GM23338 (cell line): ENCODE measurements around the gene MRAS. TPM values are rescaled to one million over a fixed set of nuclear protein-coding genes. Genes with fewer than 3 reads are reported as not detected.

ENCODE experiments used
- ATAC-seq: fragments of 200-7000 bp; cut with Tn5 transposase; 3 replicates; pipeline ENCODE4 v1.9.1; 2020
- DNase-seq: peaks from one replicate; pipeline ENCODE4 v3.0.0-alpha.2; 2015; ENCODE audit warnings: low spot score
- H2AFZ ChIP-seq: fragments of 200-600 bp; sonication (generic); 2 replicates; pipeline ENCODE4 v1.8.0; 2016; ENCODE audit warnings: antibody characterized with exemption, mild to moderate bottlenecking, moderate library complexity
- H3F3A ChIP-seq: fragments of 200-600 bp; sonication (generic); replicated peaks from 2 replicates; pipeline ENCODE4 v1.8.0; 2017; ENCODE audit warnings: antibody characterized with exemption, mixed run types, low read depth
- H3K27ac ChIP-seq: fragments of 200-600 bp; sonication (generic); 2 replicates; pipeline ENCODE4 v1.6.1; 2016; ENCODE audit warnings: low read depth
- H3K27me3 ChIP-seq: fragments of 200-600 bp; sonication (generic); 2 replicates; pipeline ENCODE4 v1.8.0; 2016; ENCODE audit warnings: mild to moderate bottlenecking, mixed run types, moderate library complexity; ENCODE audit not compliant: insufficient read depth
- H3K36me3 ChIP-seq: fragments of 200-600 bp; sonication (generic); 2 replicates; pipeline ENCODE4 v1.8.0; 2016; ENCODE audit warnings: mild to moderate bottlenecking; ENCODE audit not compliant: insufficient read depth
- H3K4me1 ChIP-seq: fragments of 200-600 bp; sonication (generic); 2 replicates; pipeline ENCODE4 v1.8.0; 2016; ENCODE audit warnings: mild to moderate bottlenecking, moderate library complexity; ENCODE audit not compliant: insufficient read depth
- H3K4me2 ChIP-seq: fragments of 200-600 bp; sonication (generic); 2 replicates; pipeline ENCODE4 v1.7.1; 2017; ENCODE audit warnings: mixed run types
- H3K4me3 ChIP-seq: fragments of 200-600 bp; sonication (generic); 2 replicates; pipeline ENCODE4 v1.6.1; 2016; ENCODE audit warnings: mixed run types
- H3K79me2 ChIP-seq: fragments of 200-600 bp; sonication (generic); replicated peaks from 2 replicates; pipeline ENCODE4 v1.8.0; 2017; ENCODE audit warnings: mild to moderate bottlenecking; ENCODE audit not compliant: insufficient read depth
- H3K9me2 ChIP-seq: fragments of 200-600 bp; sonication (generic); 2 replicates; pipeline ENCODE4 v1.8.0; 2017; ENCODE audit not compliant: insufficient read depth
- H4K20me1 ChIP-seq: fragments of 200-600 bp; sonication (generic); replicated peaks from 2 replicates; pipeline ENCODE4 v1.8.0; 2017; ENCODE audit warnings: mild to moderate bottlenecking; ENCODE audit not compliant: insufficient read depth
- H3K27ac Mint-ChIP-seq: 2 replicates; pipeline ENCODE4 v1.8.0; 2020; ENCODE audit warnings: inconsistent platforms, mild to moderate bottlenecking, moderate library complexity, mixed read lengths
- H3K27me3 Mint-ChIP-seq: 3 replicates; pipeline ENCODE4 v1.8.0; 2022; ENCODE audit warnings: low read depth, mild to moderate bottlenecking, moderate library complexity, mixed read lengths, inconsistent platforms; ENCODE audit not compliant: insufficient read depth, poor library complexity
- H3K36me3 Mint-ChIP-seq: 3 replicates; pipeline ENCODE4 v1.8.0; 2021; ENCODE audit warnings: low read depth, mild to moderate bottlenecking, inconsistent platforms, moderate library complexity, mixed read lengths
- H3K4me1 Mint-ChIP-seq: 3 replicates; pipeline ENCODE4 v1.8.0; 2020; ENCODE audit warnings: mild to moderate bottlenecking, inconsistent platforms, mixed read lengths
- H3K4me3 Mint-ChIP-seq: 3 replicates; pipeline ENCODE4 v1.8.0; 2021; ENCODE audit warnings: moderate library complexity, mild to moderate bottlenecking, inconsistent platforms, mixed read lengths
- H3K9me3 Mint-ChIP-seq: 3 replicates; pipeline ENCODE4 v1.8.0; 2020; ENCODE audit warnings: moderate library complexity, mild to moderate bottlenecking, inconsistent platforms, mixed read lengths
- CREB1 ChIP-seq: fragments of 250-450 bp; sonication (Bioruptor Pico); IDR thresholded peaks from 2 replicates; pipeline ENCODE4 v1.5.0; 2020; ENCODE audit warnings: low read depth, mild to moderate bottlenecking, moderate library complexity
- CTCF ChIP-seq, 2 experiments: fragments of 200-600 bp in 1 of 2; sonication (generic) in 1 of 2; conservative IDR thresholded peaks; 2 replicates each; pipeline versions ENCODE4 v1.5.1 to v1.6.1; 2016 to 2017; ENCODE audit warnings: antibody characterized with exemption in 2 of 2, low read depth in 2 of 2, mild to moderate bottlenecking in 2 of 2, moderate library complexity in 1 of 2
- EZH2 ChIP-seq: fragments of 200-600 bp; sonication (generic); IDR thresholded peaks from one replicate; pipeline ENCODE4 v1.8.0; 2017; ENCODE audit warnings: antibody characterized with exemption, mild to moderate bottlenecking, low read depth; ENCODE audit not compliant: unreplicated experiment
- EZH2phosphoT487 ChIP-seq: fragments of 200-600 bp; sonication (generic); IDR thresholded peaks from one replicate; pipeline ENCODE4 v1.8.1; 2018; ENCODE audit warnings: antibody characterized with exemption; ENCODE audit not compliant: unreplicated experiment
- JUNB ChIP-seq: IDR thresholded peaks from one replicate; pipeline ENCODE4 v1.6.1; 2016; ENCODE audit warnings: antibody characterized with exemption; ENCODE audit not compliant: unreplicated experiment
- NANOG ChIP-seq: IDR thresholded peaks from 2 replicates; pipeline ENCODE4 v1.6.1; 2016; ENCODE audit warnings: antibody characterized with exemption, borderline replicate concordance
- POLR2AphosphoS5 ChIP-seq: IDR thresholded peaks from 2 replicates; pipeline ENCODE4 v1.6.1; 2016; ENCODE audit warnings: antibody characterized with exemption, low read depth
- REST ChIP-seq: IDR thresholded peaks from one replicate; pipeline ENCODE4 v1.6.1; 2018; ENCODE audit warnings: antibody characterized with exemption; ENCODE audit not compliant: unreplicated experiment
- STAT1 ChIP-seq: IDR thresholded peaks from one replicate; pipeline ENCODE4 v1.6.1; 2016; ENCODE audit warnings: antibody characterized with exemption; ENCODE audit not compliant: unreplicated experiment
- ZNF114 ChIP-seq: fragments of 250-450 bp; sonication (Bioruptor Pico); IDR thresholded peaks from 2 replicates; pipeline ENCODE4 v1.5.0; 2020; ENCODE audit warnings: mild to moderate bottlenecking, moderate library complexity
- ZNF331 ChIP-seq: fragments of 250-450 bp; sonication (Bioruptor Pico); IDR thresholded peaks from 2 replicates; pipeline ENCODE4 v1.5.0; 2020; ENCODE audit warnings: low read depth, mild to moderate bottlenecking, moderate library complexity
- polyA plus RNA-seq: library from polyadenylated mRNA; unstranded; fragments of >200 nt; fragmentation: Nextera tagmentation; extraction: Ambion mirVana; gene quantifications from 2 replicates; pipeline ENCODE4 v1.2.1, GENCODE V29; 2016
- total RNA-seq: library from RNA; depleted of rRNA; stranded (reverse); fragments of >200 nt; shearing (Covaris generic); gene quantifications from 2 replicates; pipeline ENCODE4 v1.2.3, GENCODE V29; 2014

MRAS gene
- total and polyA plus RNA-seq, 2 experiments from 2014 or later: 9.1 to 10.2 TPM

GRCh38 chr3:138397983-138398382 is 49.6 kb downstream of the MRAS start:
- DNase-seq (no peak), ATAC-seq (no peak)
- Histone ChIP-seq H3K4me1 (0 out of 2 replicates have a peak, but pooled peaks cover 3% of the 10 kb centered on the region), H3K79me2 (no peaks in the 10 kb centered on the region), H3K4me2 (no peak overlapping the region), H3K4me3 (no peak overlapping the region), H2AFZ (no peak overlapping the region), H3K27ac (no peak overlapping the region), H4K20me1 (no peaks in the 10 kb centered on the region), H3F3A (no peaks in the 10 kb centered on the region), H3K9me2 (no peaks in the 10 kb centered on the region), H3K27me3 (no peaks in the 10 kb centered on the region), H3K36me3 (no peaks in the 10 kb centered on the region)
- Mint-ChIP-seq H3K4me3 (no peak overlapping the region), H3K9me3 (no peaks in the 10 kb centered on the region; the same call in 2 of the 3 replicates), H3K36me3 (no peaks in the 10 kb centered on the region; the same call in 2 of the 3 replicates), H3K27me3 (peaks cover 8% of the 10 kb centered on the region), H3K4me1 (peaks cover 30% of the 10 kb centered on the region), H3K27ac (no peak overlapping the region)
- TF ChIP-seq CTCF (conservative IDR thresholded peaks at IDR 0.05; ENCODE audit: low read depth in 2 of 2) (peak in 1 of 2 experiments; percentile 22; a peak in 1 of 4 replicates), ZNF331 (no peak), ZNF114 (CRISPR knock-in tag) (no peak), EZH2 (no peak)

GRCh38 chr3:138398791-138399575 is 50.6 kb downstream of the MRAS start:
- no peak overlapping the region for H3K27ac ChIP-seq
- no peak overlapping the region for H3K4me2 ChIP-seq
- H4K20me1 ChIP-seq: no peaks in the 10 kb centered on the region
- peaks cover 36% of the 10 kb centered on the region for H3K4me1 Mint-ChIP-seq
- no peaks in the 10 kb centered on the region for H3F3A ChIP-seq
- no peak overlapping the region for H2AFZ ChIP-seq
- ATAC-seq: no peak
- H3K27ac Mint-ChIP-seq: no peak overlapping the region
- DNase-seq: no peak
- H3K4me3 Mint-ChIP-seq: no peak overlapping the region
- no peaks in the 10 kb centered on the region for H3K27me3 ChIP-seq
- H3K27me3 Mint-ChIP-seq: peaks cover 8% of the 10 kb centered on the region
- no peaks in the 10 kb centered on the region for H3K79me2 ChIP-seq
- no peaks in the 10 kb centered on the region for H3K36me3 ChIP-seq
- no peaks in the 10 kb centered on the region; the same call in 2 of the 3 replicates for H3K9me3 Mint-ChIP-seq
- H3K4me1 ChIP-seq: 0 out of 2 replicates have a peak, but pooled peaks cover 3% of the 10 kb centered on the region
- H3K36me3 Mint-ChIP-seq: peaks cover 1% of the 10 kb centered on the region
- H3K9me2 ChIP-seq: peaks cover 3% of the 10 kb centered on the region; the same call in 1 of the 2 replicates
- no peak overlapping the region for H3K4me3 ChIP-seq
- no peak for TF ChIP-seq STAT1
- no peak for TF ChIP-seq EZH2
- no peak for TF ChIP-seq JUNB
- no peak for TF ChIP-seq CREB1
- TF ChIP-seq NANOG: no peak
- no peak for TF ChIP-seq REST
- no peak for TF ChIP-seq EZH2phosphoT487
- no peak for TF ChIP-seq POLR2AphosphoS5
- TF ChIP-seq ZNF114 (CRISPR knock-in tag): no peak
- no peak for TF ChIP-seq CTCF (conservative IDR thresholded peaks at IDR 0.05; ENCODE audit: low read depth in 2 of 2)
